NCI-H2171 (cell line): ENCODE results near the gene GPATCH11.

Source experiments
- DNase-seq: peaks from one replicate; lab custom pipeline; 2025; lab: John Stamatoyannopoulos, UW

Gene GPATCH11

DNA sequence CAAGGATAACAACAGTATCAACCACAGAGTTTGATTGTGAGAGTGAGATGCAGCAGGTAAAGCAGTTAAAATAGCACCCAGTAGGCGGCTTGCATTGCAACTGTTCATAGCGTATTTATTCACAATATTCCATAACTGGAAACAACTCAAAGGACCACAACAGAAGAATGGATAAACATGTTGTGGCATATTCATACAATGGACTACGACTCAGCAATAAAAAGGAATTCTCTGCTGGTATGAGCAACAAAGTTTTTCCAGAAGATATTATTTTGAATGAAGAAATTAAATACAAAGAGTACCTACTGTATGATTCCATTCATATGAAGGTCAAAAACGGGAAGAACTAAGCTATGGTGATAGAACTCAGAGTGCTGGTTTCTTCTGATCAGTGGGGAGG lies 25.2 kb downstream of the GPATCH11 start:
- no peak for DNase-seq

DNA sequence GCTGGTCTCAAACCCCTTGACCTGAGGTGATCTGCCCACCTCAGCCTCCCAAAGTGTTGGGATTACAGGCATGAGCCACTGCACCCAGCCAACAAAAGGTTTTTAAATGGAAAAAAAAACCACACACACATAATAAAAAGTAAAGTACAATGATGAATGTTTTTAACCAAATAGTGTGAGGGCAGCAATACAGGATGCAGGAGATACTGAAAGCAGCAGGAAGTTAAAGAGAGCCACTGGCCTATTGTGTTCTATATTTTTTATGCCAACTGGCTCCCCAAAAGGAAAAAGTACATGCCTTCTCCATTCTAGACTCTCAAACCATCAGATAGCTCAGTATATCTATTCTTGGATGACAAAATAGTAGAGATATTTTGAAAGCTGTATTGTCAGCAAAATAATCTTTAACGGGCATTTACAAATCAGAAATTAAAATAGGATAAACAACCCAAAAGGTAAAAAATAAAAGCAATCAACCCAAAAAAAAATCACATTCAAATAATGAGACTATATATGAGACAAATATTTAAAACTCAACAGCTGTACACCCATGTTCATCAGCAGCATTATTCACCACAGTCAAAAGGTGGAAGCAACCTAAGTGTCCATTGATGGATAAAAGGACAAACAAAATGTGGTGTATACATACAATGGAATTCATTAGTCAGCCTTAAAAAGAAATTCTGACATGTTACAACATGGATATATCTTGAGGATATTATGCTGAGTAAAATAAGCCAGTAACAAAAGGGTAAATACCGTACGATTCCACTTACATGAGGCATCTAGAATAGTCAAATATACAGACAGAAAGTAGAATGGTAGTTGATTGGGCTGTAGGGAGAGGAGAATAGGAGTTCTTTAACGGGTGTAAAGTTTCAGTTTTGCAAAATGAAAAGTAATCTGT lies 26.2 kb downstream of the GPATCH11 start:
- DNase-seq = no peak

GRCh38 chr2:37111958-37112357 lies 27.6 kb downstream of the GPATCH11 start:
- DNase-seq = no peak

DNA sequence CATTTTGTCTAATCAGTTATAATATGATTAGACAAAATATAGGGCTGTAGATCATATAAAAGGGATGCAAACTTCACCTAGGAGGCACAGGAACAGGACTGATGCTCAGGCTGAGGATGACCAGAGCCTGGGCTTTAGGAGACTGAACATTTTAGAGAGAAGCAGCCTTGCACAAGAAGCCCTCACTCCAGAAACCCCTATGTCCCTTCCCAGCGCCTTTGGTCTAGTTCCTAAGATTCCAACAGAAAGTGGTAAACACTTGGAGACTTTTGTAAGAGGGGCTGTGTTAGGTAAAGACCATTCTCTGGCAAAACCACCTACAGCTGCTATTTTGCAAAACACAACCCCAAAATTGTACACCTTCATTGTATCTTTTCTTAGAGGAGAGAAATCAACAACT lies 33.2 kb downstream of the GPATCH11 start:
- DNase-seq = no peak

DNA sequence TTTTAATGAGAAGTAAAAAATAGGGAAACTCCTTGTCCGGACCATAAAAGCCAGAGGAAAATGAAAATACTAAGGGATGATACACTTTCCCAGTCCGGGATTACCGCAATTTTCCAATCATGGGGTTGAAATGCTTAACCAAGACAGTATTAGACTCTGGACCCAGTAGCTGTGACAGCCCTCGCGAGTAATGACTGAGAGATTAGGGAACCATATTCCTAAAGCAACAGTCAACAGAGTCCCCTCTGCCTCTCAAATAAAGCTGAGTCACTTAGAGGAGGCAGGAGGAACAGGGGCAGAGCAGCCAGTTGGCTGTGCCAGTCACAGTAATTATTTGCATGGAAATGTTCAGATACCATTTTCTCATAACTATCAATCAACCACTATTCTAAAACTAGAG lies 34.8 kb downstream of the GPATCH11 start:
- DNase-seq = no peak

- no peak for DNase-seq
These were observed 41.1 kb downstream of the GPATCH11 start for GRCh38 chr2:37125416-37125815.

- DNase-seq = no peak
These were observed 48.6 kb downstream of the GPATCH11 start for GRCh38 chr2:37132914-37133313.

DNA sequence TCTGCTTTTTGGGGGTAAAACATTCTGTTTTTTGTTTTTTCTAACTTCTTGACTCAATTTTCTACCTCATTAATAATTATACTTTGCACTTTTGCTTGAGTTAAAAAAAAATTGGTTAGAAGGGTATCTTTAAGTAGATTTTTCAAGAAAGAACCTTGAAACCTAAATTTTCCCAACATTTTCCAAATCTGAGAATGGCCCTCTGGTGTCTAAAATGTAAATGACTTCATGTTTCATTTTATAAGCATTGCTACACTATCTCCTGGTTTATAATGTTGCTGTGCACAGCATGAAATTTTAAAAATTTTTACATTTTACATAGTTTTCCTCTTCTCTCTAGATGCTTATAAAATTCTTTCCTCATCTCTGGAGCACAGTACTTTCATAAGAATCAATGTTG lies 58.2 kb downstream of the GPATCH11 start:
- DNase-seq = no peak

- DNase-seq = no peak
These were observed 59.7 kb downstream of the GPATCH11 start for GRCh38 chr2:37143974-37144373.

GRCh38 chr2:37146062-37146461 lies 61.7 kb downstream of the GPATCH11 start:
- no peak for DNase-seq

- DNase-seq = no peak
These were observed 64.0 kb downstream of the GPATCH11 start for GRCh38 chr2:37148325-37148724.
